NCI-H524 (cell line): ENCODE measurements around the gene ASCC1.
A peak's percentile ranks its signal among the peaks of the same experiment; 100 is the strongest.

Experiments used
- DNase-seq, 2 experiments: peaks; one replicate each; lab custom pipeline; 2025; lab: John Stamatoyannopoulos, UW

ASCC1 gene

GRCh38 chr10:72067463-72068125 lies 148.5 kb downstream of the ASCC1 start:
- no peak for DNase-seq

- DNase-seq: no peak
Observed at GRCh38 chr10:72066318-72067284, 149.5 kb downstream of the ASCC1 start.

- DNase-seq: no peak
Observed at GRCh38 chr10:72065439-72066025, 150.5 kb downstream of the ASCC1 start.

GRCh38 chr10:72063703-72064391 lies 152.2 kb downstream of the ASCC1 start:
- no peak for DNase-seq

GRCh38 chr10:72062832-72063702 lies 153.0 kb downstream of the ASCC1 start:
- no peak for DNase-seq

- DNase-seq: no peak
Observed at GRCh38 chr10:72062382-72062781, 153.7 kb downstream of the ASCC1 start.

- DNase-seq: no peak
Observed at GRCh38 chr10:72061930-72062329, 154.1 kb downstream of the ASCC1 start.

GRCh38 chr10:72061491-72061890 lies 154.6 kb downstream of the ASCC1 start:
- no peak for DNase-seq

GRCh38 chr10:72059843-72060822 lies 155.9 kb downstream of the ASCC1 start:
- DNase-seq: no peak

- DNase-seq: no peak
Observed at GRCh38 chr10:72058989-72059842, 156.9 kb downstream of the ASCC1 start.

- no peak for DNase-seq
Observed at GRCh38 chr10:72058347-72058898, 157.7 kb downstream of the ASCC1 start.

- DNase-seq: no peak
Observed at GRCh38 chr10:72056932-72057751, 158.9 kb downstream of the ASCC1 start.

- no peak for DNase-seq
Observed at GRCh38 chr10:72056113-72056512, 160.0 kb downstream of the ASCC1 start.

GRCh38 chr10:72053690-72054089 lies 162.4 kb downstream of the ASCC1 start:
- DNase-seq: no peak

GRCh38 chr10:72050873-72051272 lies 165.2 kb downstream of the ASCC1 start:
- no peak for DNase-seq

GRCh38 chr10:72049969-72050781 lies 165.9 kb downstream of the ASCC1 start:
- peak; percentile 4 to 60 for DNase-seq

- no peak for DNase-seq
Observed at GRCh38 chr10:72049472-72049871, 166.6 kb downstream of the ASCC1 start.
